ENCODE measurements around the gene CIRBP. TPM values are rescaled to one million over a fixed set of nuclear protein-coding genes. Genes with fewer than 3 reads are reported as not detected.
A peak's percentile ranks its signal among the peaks of the same experiment; 100 is the strongest.

The CIRBP gene
- polyA plus RNA-seq, 1 of the 3 experiments (the other 2 are of a cell fraction): 762 TPM

DNA sequence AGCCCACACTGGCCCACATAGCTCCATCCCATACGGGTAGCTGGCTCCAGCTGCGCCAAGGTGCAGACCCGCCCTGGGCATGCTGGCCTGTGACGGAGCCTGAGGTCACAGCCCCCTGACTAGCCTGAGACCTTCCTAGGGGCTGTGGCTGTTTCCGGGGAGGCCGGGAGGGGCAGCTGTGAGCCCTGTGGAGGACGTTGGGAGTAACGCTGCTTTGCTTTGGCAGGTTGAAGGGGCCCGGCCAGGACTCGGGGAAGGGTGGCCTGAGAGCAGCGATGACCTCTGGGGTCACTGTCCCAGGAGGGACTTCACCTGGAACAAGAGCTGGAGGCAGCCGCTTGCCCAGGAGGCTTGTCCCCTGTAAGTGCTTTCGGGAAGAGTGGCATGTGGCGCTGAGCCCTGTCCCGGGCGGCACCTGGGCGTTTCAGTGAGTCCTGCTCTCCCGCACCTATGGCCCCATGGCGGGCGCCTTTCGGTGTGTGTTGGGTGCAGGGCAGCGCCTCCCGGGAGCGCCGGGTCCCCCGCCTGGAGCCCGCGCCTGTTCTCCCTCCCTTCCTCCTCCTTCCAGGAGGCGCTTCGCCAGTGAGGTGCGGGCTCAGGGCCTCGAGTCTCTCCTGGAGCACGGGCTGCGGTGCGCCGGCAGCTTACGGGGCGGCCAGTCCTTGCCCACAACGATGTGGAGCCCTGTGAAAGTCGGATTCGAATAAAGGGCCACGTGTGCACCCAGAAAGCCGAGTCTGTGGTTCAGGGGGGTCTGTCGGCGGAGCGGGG, 5.1 kb downstream of the CIRBP start:
- Histone ChIP-seq H3K9me3 (no peaks in the 10 kb centered on the region), H3K36me3 (replicated peaks in 1 of 2; ENCODE audit: control insufficient read depth in 1 of 2, insufficient read depth in 2 of 2, low read length in 1 of 2) (peaks cover 52 to 56% of the 10 kb centered on the region in 2 experiments), H3K4me1 (ENCODE audit: control insufficient read depth in 1 of 2, insufficient read depth in 2 of 2, low read depth in 1 of 2, low read length in 1 of 2) (peaks cover 30 to 48% of the 10 kb centered on the region in 2 experiments; a peak in 1 of 4 replicates), H3K9me2 (no peaks in the 10 kb centered on the region), H3K4me2 (peak overlapping the region; percentile 100), H3K27ac (ENCODE audit: low read depth in 2 of 2, low read length in 1 of 2) (peak overlapping the region; percentile 92 to 99), H3F3A (replicated peaks; ENCODE audit: insufficient read depth) (peaks cover 50% of the 10 kb centered on the region), H4K20me1 (ENCODE audit: insufficient read depth) (peaks cover 53% of the 10 kb centered on the region), H3K4me3 (ENCODE audit: low read depth in 2 of 2, low read length in 1 of 2) (peak overlapping the region; percentile 72 to 76; a peak in 3 of 4 replicates), H2AFZ (ENCODE audit: low read depth) (no peak overlapping the region), H3K79me2 (ENCODE audit: insufficient read depth) (peaks cover 70% of the 10 kb centered on the region), H3K27me3 (ENCODE audit: insufficient read depth) (no peaks in the 10 kb centered on the region), H3K9ac (peak overlapping the region; percentile 83)
- no peak for TF ChIP-seq FOSL2 (IDR thresholded peaks at IDR 0.05; ENCODE audit: borderline replicate concordance, low read depth)
- TF ChIP-seq SMC3 (IDR thresholded peaks at IDR 0.05; ENCODE audit: low read depth, low read length): no peak
- TF ChIP-seq, protein P1, sequence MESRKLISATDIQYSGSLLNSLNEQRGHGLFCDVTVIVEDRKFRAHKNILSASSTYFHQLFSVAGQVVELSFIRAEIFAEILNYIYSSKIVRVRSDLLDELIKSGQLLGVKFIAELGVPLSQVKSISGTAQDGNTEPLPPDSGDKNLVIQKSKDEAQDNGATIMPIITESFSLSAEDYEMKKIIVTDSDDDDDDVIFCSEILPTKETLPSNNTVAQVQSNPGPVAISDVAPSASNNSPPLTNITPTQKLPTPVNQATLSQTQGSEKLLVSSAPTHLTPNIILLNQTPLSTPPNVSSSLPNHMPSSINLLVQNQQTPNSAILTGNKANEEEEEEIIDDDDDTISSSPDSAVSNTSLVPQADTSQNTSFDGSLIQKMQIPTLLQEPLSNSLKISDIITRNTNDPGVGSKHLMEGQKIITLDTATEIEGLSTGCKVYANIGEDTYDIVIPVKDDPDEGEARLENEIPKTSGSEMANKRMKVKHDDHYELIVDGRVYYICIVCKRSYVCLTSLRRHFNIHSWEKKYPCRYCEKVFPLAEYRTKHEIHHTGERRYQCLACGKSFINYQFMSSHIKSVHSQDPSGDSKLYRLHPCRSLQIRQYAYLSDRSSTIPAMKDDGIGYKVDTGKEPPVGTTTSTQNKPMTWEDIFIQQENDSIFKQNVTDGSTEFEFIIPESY (IDR thresholded peaks at IDR 0.05; ENCODE audit: borderline replicate concordance, low read depth): no peak
- no peak for TF ChIP-seq JUND (IDR thresholded peaks at IDR 0.05)
- TF ChIP-seq POLR2AphosphoS5 (IDR thresholded peaks at IDR 0.05; ENCODE audit: low read depth, low read length): no peak
- no peak for TF ChIP-seq MEF2A (IDR thresholded peaks at IDR 0.05; ENCODE audit: borderline replicate concordance, low read depth)
- TF ChIP-seq TEAD4 (IDR thresholded peaks at IDR 0.05; ENCODE audit: borderline replicate concordance, insufficient read depth): no peak
- TF ChIP-seq TCF12 (IDR thresholded peaks at IDR 0.05): no peak
- no peak for TF ChIP-seq ELF1 (IDR thresholded peaks at IDR 0.05)
- no peak for TF ChIP-seq PBX3 (IDR thresholded peaks at IDR 0.05)
- ChIA-PET POLR2A (interaction anchor here (0.8 to 1.2 kb wide), 4 partner anchors 21 to 177 kb away, joined by 3 to 8 read pairs (median 5); no protein-coding TSS in a partner anchor), CTCF (interaction anchor here (1.1 to 5.8 kb wide), 3 partner anchors 30 to 98 kb away, joined by 4 to 62 read pairs (median 5); no protein-coding TSS in a partner anchor)
- no peak for DNase-seq
- 84% methylated on average over 23 of the region's 46 CpGs for WGBS (ENCODE audit: low lambda C conversion rate)

DNA sequence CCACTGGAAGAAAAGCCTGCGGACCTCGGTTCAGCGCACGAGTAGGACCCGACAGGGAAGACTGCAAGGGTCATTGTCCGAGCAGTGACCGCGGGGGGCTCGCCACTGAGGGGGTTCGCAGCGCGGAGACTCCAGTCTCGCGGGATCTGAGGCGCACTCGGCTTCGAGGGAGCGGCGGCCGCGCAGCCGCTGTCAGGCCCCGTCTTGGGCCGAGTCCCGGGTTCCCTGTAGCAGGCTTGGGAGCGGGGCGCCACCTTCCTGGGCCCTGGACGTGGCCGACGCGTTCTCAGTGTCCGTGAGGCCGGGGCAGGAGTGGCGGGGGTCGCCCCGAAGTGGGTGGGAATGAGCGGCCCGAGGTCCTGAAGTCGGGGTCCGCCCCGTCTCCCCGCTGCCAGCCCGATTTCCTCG, 5.7 kb downstream of the CIRBP start:
- ChIA-PET POLR2A (interaction anchor here (0.9 to 1.0 kb wide), 5 partner anchors 8 to 137 kb away, joined by 3 to 8 read pairs (median 3); no protein-coding TSS in a partner anchor), CTCF (interaction anchor here (0.6 to 5.8 kb wide), 3 partner anchors 30 to 126 kb away, joined by 3 to 62 read pairs (median 4); no protein-coding TSS in a partner anchor)
- DNase-seq: peak; percentile 56
- Histone ChIP-seq H3K36me3 (replicated peaks in 1 of 2; ENCODE audit: control insufficient read depth in 1 of 2, insufficient read depth in 2 of 2, low read length in 1 of 2) (peaks cover 56 to 57% of the 10 kb centered on the region in 2 experiments), H3K4me2 (peak overlapping the region; percentile 100), H3K4me1 (ENCODE audit: control insufficient read depth in 1 of 2, insufficient read depth in 2 of 2, low read depth in 1 of 2, low read length in 1 of 2) (peaks cover 30 to 47% of the 10 kb centered on the region in 2 experiments; a peak in 1 of 4 replicates), H2AFZ (ENCODE audit: low read depth) (no peak overlapping the region), H3K27me3 (ENCODE audit: insufficient read depth) (no peaks in the 10 kb centered on the region), H3K9ac (peak overlapping the region; percentile 83), H3K9me2 (no peaks in the 10 kb centered on the region), H3K79me2 (ENCODE audit: insufficient read depth) (peaks cover 66% of the 10 kb centered on the region), H4K20me1 (ENCODE audit: insufficient read depth) (peaks cover 50% of the 10 kb centered on the region), H3F3A (replicated peaks; ENCODE audit: insufficient read depth) (peaks cover 56% of the 10 kb centered on the region), H3K4me3 (ENCODE audit: low read depth in 2 of 2, low read length in 1 of 2) (peak overlapping the region; percentile 72 to 76; a peak in 3 of 4 replicates), H3K27ac (ENCODE audit: low read depth in 2 of 2, low read length in 1 of 2) (peak overlapping the region; percentile 92 to 99), H3K9me3 (no peaks in the 10 kb centered on the region)
- TF ChIP-seq CHD2 (IDR thresholded peaks at IDR 0.05; ENCODE audit: low read length, partially characterized antibody): peak; percentile 94
- TF ChIP-seq, protein P2, sequence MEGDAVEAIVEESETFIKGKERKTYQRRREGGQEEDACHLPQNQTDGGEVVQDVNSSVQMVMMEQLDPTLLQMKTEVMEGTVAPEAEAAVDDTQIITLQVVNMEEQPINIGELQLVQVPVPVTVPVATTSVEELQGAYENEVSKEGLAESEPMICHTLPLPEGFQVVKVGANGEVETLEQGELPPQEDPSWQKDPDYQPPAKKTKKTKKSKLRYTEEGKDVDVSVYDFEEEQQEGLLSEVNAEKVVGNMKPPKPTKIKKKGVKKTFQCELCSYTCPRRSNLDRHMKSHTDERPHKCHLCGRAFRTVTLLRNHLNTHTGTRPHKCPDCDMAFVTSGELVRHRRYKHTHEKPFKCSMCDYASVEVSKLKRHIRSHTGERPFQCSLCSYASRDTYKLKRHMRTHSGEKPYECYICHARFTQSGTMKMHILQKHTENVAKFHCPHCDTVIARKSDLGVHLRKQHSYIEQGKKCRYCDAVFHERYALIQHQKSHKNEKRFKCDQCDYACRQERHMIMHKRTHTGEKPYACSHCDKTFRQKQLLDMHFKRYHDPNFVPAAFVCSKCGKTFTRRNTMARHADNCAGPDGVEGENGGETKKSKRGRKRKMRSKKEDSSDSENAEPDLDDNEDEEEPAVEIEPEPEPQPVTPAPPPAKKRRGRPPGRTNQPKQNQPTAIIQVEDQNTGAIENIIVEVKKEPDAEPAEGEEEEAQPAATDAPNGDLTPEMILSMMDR (IDR thresholded peaks at IDR 0.05): no peak
- WGBS (ENCODE audit: low lambda C conversion rate): no CpG with 5 or more reads among the region's 44 CpGs
